HT1080 (cell line): ENCODE results near the gene DIP2B. TPM values are rescaled to one million over a fixed set of nuclear protein-coding genes. Genes with fewer than 3 reads are reported as not detected.

Experiments used
- DNase-seq: peaks from one replicate; pipeline ENCODE4 v3.0.0-alpha.2; 2015; ENCODE audit warnings: low read depth
- total RNA-seq: library from RNA; depleted of rRNA; stranded (reverse); fragments of >200 nt; shearing (Covaris generic); gene quantifications from 2 replicates; pipeline ENCODE4 v1.2.3, GENCODE V29; 2014

DIP2B gene
- total RNA-seq, 1 experiment from 2014 or later, result 45.3 TPM

- DNase-seq, result no peak
Measured at GRCh38 chr12:50635857-50636256, 131.1 kb downstream of the DIP2B start.

- no peak for DNase-seq
Measured at GRCh38 chr12:50636505-50636904, 131.7 kb downstream of the DIP2B start.

- DNase-seq, result peak; percentile 42
Measured at GRCh38 chr12:50637870-50638481, 133.2 kb downstream of the DIP2B start.

- peak; percentile 24 for DNase-seq
Measured at GRCh38 chr12:50638482-50638880, 133.7 kb downstream of the DIP2B start.

- peak; percentile 46 for DNase-seq
Measured at GRCh38 chr12:50639721-50640120, 134.9 kb downstream of the DIP2B start.

GRCh38 chr12:50640321-50640939, 135.6 kb downstream of the DIP2B start:
- no peak for DNase-seq

GRCh38 chr12:50641566-50641965, 136.8 kb downstream of the DIP2B start:
- DNase-seq, result no peak

- DNase-seq, result peak; percentile 82
Measured at GRCh38 chr12:50642035-50642451, 137.3 kb downstream of the DIP2B start.

- no peak for DNase-seq
Measured at GRCh38 chr12:50642761-50643160, 138.0 kb downstream of the DIP2B start.

GRCh38 chr12:50647031-50647430, 142.2 kb downstream of the DIP2B start:
- DNase-seq, result no peak

- DNase-seq, result no peak
Measured at GRCh38 chr12:50647479-50647878, 142.7 kb downstream of the DIP2B start.

GRCh38 chr12:50650285-50650684, 145.5 kb downstream of the DIP2B start:
- DNase-seq, result no peak

GRCh38 chr12:50655374-50655921, 150.7 kb downstream of the DIP2B start:
- DNase-seq, result no peak

- DNase-seq, result no peak
Measured at GRCh38 chr12:50659260-50659659, 154.5 kb downstream of the DIP2B start.

GRCh38 chr12:50659690-50660424, 155.1 kb downstream of the DIP2B start:
- no peak for DNase-seq

GRCh38 chr12:50660425-50660822, 155.6 kb downstream of the DIP2B start:
- DNase-seq, result no peak

GRCh38 chr12:50661300-50662115, 156.7 kb downstream of the DIP2B start:
- no peak for DNase-seq

- no peak for DNase-seq
Measured at GRCh38 chr12:50662116-50662510, 157.3 kb downstream of the DIP2B start.

GRCh38 chr12:50665170-50665569, 160.4 kb downstream of the DIP2B start:
- no peak for DNase-seq

- DNase-seq, result no peak
Measured at GRCh38 chr12:50665609-50666008, 160.8 kb downstream of the DIP2B start.

- DNase-seq, result no peak
Measured at GRCh38 chr12:50666023-50666422, 161.2 kb downstream of the DIP2B start.
